Measurements from ENCODE around the gene TIE1. TPM values are rescaled to one million over a fixed set of nuclear protein-coding genes. Genes with fewer than 3 reads are reported as not detected.

The TIE1 gene
- total and polyA plus RNA-seq, 2 of the 13 experiments (the other 11 are each of a cell fraction or from before 2014, with no cell fraction given), result 0.58 to 0.84 TPM

DNA sequence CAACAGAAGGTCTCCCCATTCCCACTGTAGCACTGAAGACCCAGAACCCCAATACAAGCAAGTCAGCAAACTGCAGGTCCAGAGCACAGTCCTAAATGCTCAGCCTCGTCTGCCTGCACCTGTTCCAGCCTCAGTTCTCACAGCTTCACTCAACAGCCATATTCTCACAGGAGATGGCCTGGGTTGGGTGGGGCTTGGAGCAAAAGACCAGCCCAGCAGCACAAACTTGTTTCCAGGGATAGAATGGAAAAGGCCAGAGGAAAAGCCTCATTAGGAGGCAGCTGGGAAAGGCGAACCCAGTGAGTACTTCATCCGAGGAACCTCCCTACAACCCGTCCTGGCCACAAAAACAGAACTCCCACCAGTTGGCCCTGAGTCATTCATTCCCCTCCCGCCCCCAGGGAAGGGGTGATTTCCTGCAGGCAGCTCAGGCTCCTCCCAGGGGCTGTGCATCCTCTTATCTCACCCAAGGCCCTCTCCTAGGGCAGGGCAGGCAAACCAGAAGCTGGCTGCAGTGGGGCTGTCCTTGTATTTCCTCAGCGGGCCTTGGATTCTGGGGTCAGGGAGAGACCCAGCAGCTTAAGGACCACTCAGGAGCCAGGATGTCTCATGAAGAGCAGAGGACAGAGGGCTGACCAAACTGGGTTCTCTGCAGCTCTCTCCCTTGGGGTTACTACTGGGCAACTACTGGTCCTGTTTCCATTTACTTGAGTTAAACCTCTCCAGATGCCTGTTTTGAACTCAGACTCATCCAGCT, 29.4 kb downstream of the TIE1 start:
- DNase-seq (ENCODE audit: low spot score), result no peak
- H3K79me2 ChIP-seq (ENCODE audit: insufficient read depth, low read length), result no peaks in the 10 kb centered on the region
- TF ChIP-seq TIGD3 (CRISPR knock-in tag; IDR thresholded peaks at IDR 0.05; ENCODE audit: borderline replicate concordance) (no peak), ZNF263 (CRISPR knock-in tag; IDR thresholded peaks at IDR 0.05) (peak; percentile 49; the same call in 1 of the 2 replicates)
- intact Hi-C loops (cut with micrococcal nuclease; ENCODE audit: unreplicated experiment), result no loop called here
- no peak overlapping the region for H3K27ac ChIP-seq (ENCODE audit: extremely low read length, insufficient read depth, low read length)
- no TSS peak for BruUV-seq (replicated peaks)
- H3K9me3 ChIP-seq (ENCODE audit: low read length), result no peaks in the 10 kb centered on the region
- in situ Hi-C loops (cut with HindIII; ENCODE audit: extremely low pct_ligation_motif_present, low pct_unique_long_range_greater_than_20kb), result no loop called here
- ChIA-PET CTCF (ENCODE audit: low intra/inter-chr PET ratio, low total read pairs) (no interaction called here), POLR2A (interaction anchor here (0.7 kb wide), 1 partner anchor 18 kb away, joined by 3 read pairs; no protein-coding TSS in a partner anchor)
- H3K4me3 ChIP-seq (replicated peaks in 1 of 3; ENCODE audit: insufficient read depth in 1 of 3, low read depth in 2 of 3, low read length in 3 of 3), result no peak overlapping the region
- H3K9ac ChIP-seq (ENCODE audit: insufficient read depth, low read depth, low read length), result no peak overlapping the region
- no peak overlapping the region for H3K4me2 ChIP-seq (ENCODE audit: low read depth, low read length)
- ATAC-seq, result peak; percentile 58
- 17% methylated on average over 5 of the region's 6 CpGs for WGBS (ENCODE audit: low lambda C conversion rate)
- no peak for FAIRE-seq
- no peaks in the 10 kb centered on the region; the same call in 1 of the 2 replicates for H3K4me1 ChIP-seq (ENCODE audit: insufficient read depth, low read length)
- H4K20me1 ChIP-seq (ENCODE audit: insufficient read depth, low read length), result no peaks in the 10 kb centered on the region
- no peak overlapping the region for H2AFZ ChIP-seq (ENCODE audit: low read length)
- no peaks in the 10 kb centered on the region; a peak in 1 of 5 replicates for H3K27me3 ChIP-seq (ENCODE audit: control insufficient read depth in 1 of 2, insufficient read depth in 2 of 2, low read length in 2 of 2)
- H3K36me3 ChIP-seq (replicated peaks in 1 of 2; ENCODE audit: control insufficient read depth in 1 of 2, insufficient read depth in 2 of 2, low read length in 2 of 2), result no peaks in the 10 kb centered on the region

GRCh38 chr1:43331688-43332087, 30.9 kb downstream of the TIE1 start:
- Histone ChIP-seq H3K9ac (ENCODE audit: insufficient read depth, low read depth, low read length) (no peak overlapping the region), H3K27ac (ENCODE audit: extremely low read length, insufficient read depth, low read length) (no peak overlapping the region), H3K4me1 (ENCODE audit: insufficient read depth, low read length) (no peaks in the 10 kb centered on the region; the same call in 1 of the 2 replicates), H3K36me3 (replicated peaks in 1 of 2; ENCODE audit: control insufficient read depth in 1 of 2, insufficient read depth in 2 of 2, low read length in 2 of 2) (no peaks in the 10 kb centered on the region), H3K79me2 (ENCODE audit: insufficient read depth, low read length) (no peaks in the 10 kb centered on the region), H3K27me3 (ENCODE audit: control insufficient read depth in 1 of 2, insufficient read depth in 2 of 2, low read length in 2 of 2) (no peaks in the 10 kb centered on the region; a peak in 1 of 5 replicates), H3K4me2 (ENCODE audit: low read depth, low read length) (no peak overlapping the region), H2AFZ (ENCODE audit: low read length) (no peak overlapping the region), H3K9me3 (ENCODE audit: low read length) (no peaks in the 10 kb centered on the region), H3K4me3 (replicated peaks in 1 of 3; ENCODE audit: insufficient read depth in 1 of 3, low read depth in 2 of 3, low read length in 3 of 3) (no peak overlapping the region), H4K20me1 (ENCODE audit: insufficient read depth, low read length) (no peaks in the 10 kb centered on the region)
- DNase-seq (ENCODE audit: low spot score), result no peak
- no peak for FAIRE-seq
- WGBS (ENCODE audit: low lambda C conversion rate), result 94% methylated on average over 5 of the region's 5 CpGs
- ChIA-PET CTCF (ENCODE audit: low intra/inter-chr PET ratio, low total read pairs) (no interaction called here), POLR2A (no interaction called here)
- in situ Hi-C loops (cut with HindIII; ENCODE audit: extremely low pct_ligation_motif_present, low pct_unique_long_range_greater_than_20kb), result no loop called here
- no peak for ATAC-seq
- intact Hi-C loops (cut with micrococcal nuclease; ENCODE audit: unreplicated experiment), result no loop called here
- BruUV-seq (replicated peaks), result no TSS peak
- TF ChIP-seq ZNF430 (CRISPR knock-in tag; IDR thresholded peaks at IDR 0.05) (no peak), PCBP2 (optimal IDR thresholded peaks at IDR 0.05; ENCODE audit: low read depth, low read length, poor library complexity, severe bottlenecking) (no peak), REPIN1 (CRISPR knock-in tag; IDR thresholded peaks at IDR 0.05; ENCODE audit: borderline replicate concordance, low read depth) (no peak), RORA (CRISPR knock-in tag; IDR thresholded peaks at IDR 0.05) (no peak), ARHGAP35 (CRISPR knock-in tag; IDR thresholded peaks at IDR 0.05; ENCODE audit: borderline replicate concordance) (no peak), GABPA (IDR thresholded peaks at IDR 0.05; ENCODE audit: low read depth, low read length) (no peak), GABPA (CRISPR knock-in tag; IDR thresholded peaks at IDR 0.05; ENCODE audit: low read depth) (no peak), SP140L (CRISPR knock-in tag; IDR thresholded peaks at IDR 0.05; ENCODE audit: borderline replicate concordance) (no peak), NFRKB (IDR thresholded peaks at IDR 0.05) (no peak), FOXA3 (CRISPR knock-in tag; IDR thresholded peaks at IDR 0.05) (no peak), ZNF263 (CRISPR knock-in tag; IDR thresholded peaks at IDR 0.05) (no peak)

Measured in HepG2 (cell line).